ENCODE measurements around the gene KLHL17.
"Not testable (repeated sequence)": the region's sequence is repeated elsewhere in the genome, so short reads cannot be mapped to it uniquely, and the experiment has no call there.

Gene KLHL17

DNA sequence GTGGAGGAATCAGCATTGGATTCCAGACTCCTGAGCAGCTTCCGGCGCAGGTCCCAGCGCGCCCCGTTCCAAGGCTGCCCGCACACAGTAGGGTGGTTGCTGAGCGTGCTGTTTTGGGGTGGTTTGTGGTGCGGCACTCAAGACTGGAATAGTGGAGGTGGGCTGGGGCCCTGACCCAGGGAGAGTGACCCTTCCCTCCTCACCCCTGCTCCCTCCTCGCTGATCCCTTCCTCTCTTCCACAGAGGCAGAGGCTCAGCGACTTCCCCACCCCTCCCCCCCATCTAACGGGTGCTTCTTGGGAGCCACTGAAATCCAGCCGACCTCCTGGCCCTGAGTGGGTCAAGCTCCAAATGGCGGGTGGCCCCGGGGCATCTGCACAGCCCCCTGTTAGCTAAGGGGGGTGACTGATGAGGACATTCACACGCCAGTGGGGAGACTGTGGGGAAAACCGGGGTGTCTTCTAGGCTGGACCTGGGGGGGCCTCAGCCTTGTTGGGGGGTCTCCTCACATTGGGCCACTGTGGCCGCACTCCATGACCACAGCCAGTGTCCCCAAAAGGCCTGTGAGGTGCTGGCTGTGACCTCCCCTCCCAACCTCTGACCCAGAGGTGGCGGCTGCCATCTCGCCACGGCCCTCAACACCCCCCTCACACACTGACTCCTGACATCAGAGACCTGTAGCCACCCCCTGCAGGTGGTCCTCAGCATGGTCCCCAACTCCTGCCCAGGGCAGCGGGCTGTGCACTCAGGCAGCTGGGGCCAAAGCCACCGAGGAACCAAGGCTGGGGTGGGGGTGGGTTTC, 43.4 kb downstream of the KLHL17 start:
- FAIRE-seq, result no peak

GRCh38 chr1:1004420-1004779, 44.0 kb downstream of the KLHL17 start:
- FAIRE-seq, result no peak

GRCh38 chr1:1004780-1005697, 44.7 kb downstream of the KLHL17 start:
- no peak for FAIRE-seq

GRCh38 chr1:1005774-1006304, 45.5 kb downstream of the KLHL17 start:
- no peak for FAIRE-seq

GRCh38 chr1:1006305-1007159, 46.1 kb downstream of the KLHL17 start:
- FAIRE-seq, result no peak

DNA sequence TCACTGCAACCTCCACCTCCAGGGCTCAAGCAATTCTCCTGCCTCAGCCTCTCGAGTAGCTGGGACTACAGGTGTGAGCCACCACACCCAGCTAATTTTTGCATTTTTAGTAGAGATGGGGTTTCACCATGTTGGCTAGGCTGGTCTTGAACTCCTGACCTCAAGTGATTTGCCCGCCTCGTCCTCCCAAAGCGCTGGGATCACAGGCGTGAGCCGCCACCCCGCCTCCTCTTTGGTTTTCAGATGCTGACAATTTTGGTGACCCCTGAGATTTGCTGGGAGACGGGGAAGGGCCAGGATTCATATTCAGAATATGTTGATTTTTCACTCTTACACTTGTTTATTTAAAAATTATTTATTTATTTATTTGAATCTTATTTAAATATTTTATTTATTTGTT, 49.7 kb downstream of the KLHL17 start:
- not testable (repeated sequence) for FAIRE-seq

- FAIRE-seq, result no peak
These were observed 51.1 kb downstream of the KLHL17 start for GRCh38 chr1:1011396-1011949.

- not testable (repeated sequence) for FAIRE-seq
These were observed 52.3 kb downstream of the KLHL17 start for GRCh38 chr1:1012736-1013104.

DNA sequence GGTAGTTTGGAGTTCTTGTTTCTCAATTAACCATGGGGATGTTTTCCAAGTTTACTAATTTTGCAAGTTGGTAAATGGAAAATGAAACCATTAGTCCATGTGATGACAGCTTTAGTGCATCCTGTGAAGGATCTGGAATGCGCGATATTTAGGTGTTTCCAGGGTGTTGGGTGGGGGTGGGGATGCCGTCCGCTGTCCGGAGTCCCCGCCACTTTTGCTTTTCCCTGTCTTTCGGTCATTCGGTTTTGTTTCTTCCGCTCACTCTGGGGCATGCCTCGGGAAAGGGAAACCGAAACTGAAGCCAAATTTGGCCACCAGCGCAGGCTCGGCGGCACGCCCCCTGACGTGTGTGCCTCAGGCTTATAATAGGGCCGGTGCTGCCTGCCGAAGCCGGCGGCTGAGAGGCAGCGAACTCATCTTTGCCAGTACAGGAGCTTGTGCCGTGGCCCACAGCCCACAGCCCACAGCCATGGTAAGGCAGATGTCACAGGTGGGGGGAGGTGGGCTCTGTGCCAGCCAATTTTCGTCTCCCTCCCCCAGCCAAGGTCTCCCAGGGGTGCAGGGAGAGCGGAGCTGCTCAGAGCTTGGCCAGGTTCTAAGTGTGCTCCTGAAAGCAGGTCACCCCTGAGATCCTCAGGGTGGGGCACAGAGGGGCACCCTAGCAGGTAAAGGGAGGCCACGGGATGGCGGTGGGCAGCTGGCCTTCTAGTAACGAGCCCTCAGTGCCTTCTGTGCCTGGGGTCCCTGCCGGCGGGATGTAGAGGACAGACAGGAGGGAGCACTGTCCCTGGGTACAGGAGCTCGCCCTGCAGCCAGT, 52.9 kb downstream of the KLHL17 start, which contains the start of gene ISG15:
TSS of gene ISG15 (plus strand) at position 393 of the 817 bp plus-strand sequence. CDS start at position 470, 77 bp downstream.
- FAIRE-seq, result peak; percentile 8

GRCh38 chr1:1013922-1014648, 53.7 kb downstream of the KLHL17 start:
- FAIRE-seq, result no peak

- FAIRE-seq, result no peak
These were observed 54.7 kb downstream of the KLHL17 start for GRCh38 chr1:1014799-1015681.
